K562 (cell line): ENCODE measurements around the gene UBAC2. TPM values are rescaled to one million over a fixed set of nuclear protein-coding genes. Genes with fewer than 3 reads are reported as not detected.

ENCODE experiments used
- ATAC-seq: fragments of 200-7000 bp; cut with Tn5 transposase; 3 replicates; pipeline ENCODE4 v1.9.1; 2020; ENCODE audit warnings: moderate library complexity
- BruUV-seq: library from RNA; stranded (reverse); fragments of 400-500 nt; replicated peaks from 2 replicates; lab custom pipeline; 2021; lab: Mats Ljungman, UMichigan
- CTCF ChIA-PET: fragments of 300-600 bp; formaldehyde crosslinking; extraction: SDS; loops from one replicate; lab custom pipeline; 2021; ENCODE audit warnings: low intra/inter-chr PET ratio; lab: Yijun Ruan, JAX
- POLR2A ChIA-PET: fragments of 300-600, 350-650 bp; sonication (Branson Sonifier 250); formaldehyde crosslinking; extraction: SDS; loops from one replicate; lab custom pipeline; 2021; ENCODE audit warnings: antibody characterized with exemption, inconsistent platforms; lab: Yijun Ruan, JAX
- DNase-seq, 4 experiments: peaks; one replicate each; pipeline versions ENCODE4 v3.0.0 to v3.0.0-alpha.2; 2011 to 2018; ENCODE audit warnings: low spot score in 3 of 4, mixed read lengths in 3 of 4; ENCODE audit errors: extremely low read depth in 1 of 4
- FAIRE-seq: peaks from 2 replicates; lab custom pipeline; 2011; peaks lifted over from hg19 to GRCh38; lab: Jason Lieb, UNC
- H2AFZ ChIP-seq: 2 replicates; pipeline ENCODE4 v1.6.0; 2011; ENCODE audit warnings: low read depth, low read length, control low read depth, inconsistent platforms
- H3K27ac ChIP-seq: fragments of 200-600 bp; 3 replicates; pipeline ENCODE4 v1.8.0; 2011; ENCODE audit warnings: low read depth, mild to moderate bottlenecking, control low read depth, inconsistent platforms, low read length, moderate library complexity, mixed read lengths; ENCODE audit errors: extremely low read depth
- H3K27me3 ChIP-seq, 2 experiments: fragments of 300-600 bp in 1 of 2; 2 replicates in 1 of 2; 3 replicates in 1 of 2; pipeline versions ENCODE4 v1.6.0 to v1.8.0; 2011; ENCODE audit warnings: inconsistent platforms in 2 of 2, low read length in 2 of 2, mild to moderate bottlenecking in 1 of 2, mixed read lengths in 1 of 2, moderate library complexity in 1 of 2; ENCODE audit not compliant: control insufficient read depth in 2 of 2, insufficient read depth in 2 of 2
- H3K36me3 ChIP-seq: fragments of 300-600 bp; 3 replicates; pipeline ENCODE4 v1.8.0; 2011; ENCODE audit warnings: mild to moderate bottlenecking, low read length, inconsistent platforms; ENCODE audit not compliant: control insufficient read depth, insufficient read depth
- H3K4me1 ChIP-seq, 2 experiments: fragments of 200-600 bp in 1 of 2; replicated peaks in 1 of 2; 2 replicates in 1 of 2; 3 replicates in 1 of 2; pipeline versions ENCODE4 v1.5.1 to v1.8.0; 2011; ENCODE audit warnings: inconsistent platforms in 2 of 2, low read length in 2 of 2, mild to moderate bottlenecking in 1 of 2, mixed read lengths in 1 of 2, moderate library complexity in 1 of 2; ENCODE audit not compliant: control insufficient read depth in 2 of 2, insufficient read depth in 2 of 2
- H3K4me2 ChIP-seq: 2 replicates; pipeline ENCODE4 v1.6.1; 2011; ENCODE audit warnings: low read length, control low read depth, inconsistent platforms, mixed read lengths; ENCODE audit not compliant: insufficient read depth
- H3K4me3 ChIP-seq: fragments of 200-600 bp; sonication (generic), shearing (Covaris generic); 2 replicates; pipeline ENCODE4 v1.5.1; 2016; ENCODE audit warnings: control low read depth, inconsistent platforms
- H3K79me2 ChIP-seq: fragments of 200-600 bp; 3 replicates; pipeline ENCODE4 v1.8.0; 2011; ENCODE audit warnings: low read length, inconsistent platforms; ENCODE audit not compliant: control insufficient read depth, insufficient read depth
- H3K9ac ChIP-seq, 2 experiments: 2 replicates each; pipeline versions ENCODE4 v1.6.0 to v1.6.1; 2011; ENCODE audit warnings: low read depth in 2 of 2, low read length in 2 of 2, control low read depth in 1 of 2, inconsistent platforms in 1 of 2, mild to moderate bottlenecking in 1 of 2, mixed read lengths in 1 of 2; ENCODE audit not compliant: insufficient read depth in 1 of 2
- H3K9me1 ChIP-seq: one replicate; pipeline ENCODE4 v1.6.0; 2011; ENCODE audit warnings: inconsistent platforms, mild to moderate bottlenecking, low read length, moderate library complexity; ENCODE audit not compliant: control insufficient read depth, insufficient read depth
- H3K9me3 ChIP-seq: replicated peaks from 2 replicates; pipeline ENCODE4 v1.5.1; 2011; ENCODE audit warnings: low read depth, low read length, inconsistent platforms; ENCODE audit not compliant: control insufficient read depth, insufficient read depth
- H4K20me1 ChIP-seq: replicated peaks from 2 replicates; pipeline ENCODE4 v1.6.1; 2011; ENCODE audit warnings: low read length, inconsistent platforms, mixed read lengths; ENCODE audit not compliant: control insufficient read depth, insufficient read depth
- GTF2B ChIP-seq: IDR thresholded peaks from 2 replicates; pipeline ENCODE4 v1.6.1; 2011; ENCODE audit not compliant: insufficient read length; ENCODE audit errors: extremely low read depth
- SOX6 ChIP-seq: fragments of 450-650 bp; IDR thresholded peaks from 2 replicates; pipeline ENCODE4 v1.6.1; 2014; ENCODE audit warnings: mild to moderate bottlenecking
- U2AF1 ChIP-seq: fragments of 200-400 bp; formaldehyde crosslinking; optimal IDR thresholded peaks from 2 replicates; pipeline ENCODE3; 2017; ENCODE audit warnings: mild to moderate bottlenecking, low read depth, low read length, moderate library complexity
- ZNF146 ChIP-seq: IDR thresholded peaks from one replicate; pipeline ENCODE4 v1.6.1; 2018; ENCODE audit warnings: missing compliant biosample characterization; ENCODE audit not compliant: unreplicated experiment
- WGBS: fragments of 100-300 bp; shearing (Covaris generic); methylation state at CpG from one replicate; pipeline ENCODE4 v1.1.6; 2016; ENCODE audit warnings: low coverage, mixed read lengths; ENCODE audit not compliant: insufficient coverage; ENCODE audit errors: missing lambda C conversion rate; 5-methylcytosine and 5-hydroxymethylcytosine counted together
- in situ Hi-C: fragments of 300-500 bp; cut with MboI; formaldehyde crosslinking; loops from 4 replicates; pipeline ENCODE4 v1.15.0; 2018; ENCODE audit warnings: inconsistent platforms, mixed read lengths
- intact Hi-C: fragments of 100-400 bp; cut with micrococcal nuclease; formaldehyde crosslinking; loops from 2 replicates; pipeline ENCODE4 v1.14.2; 2022
- polyA plus RNA-seq, 8 experiments: library from polyadenylated mRNA; depleted of rRNA in 4 of 8; stranded (reverse) in 5 of 8; unstranded in 3 of 8; fragments of >200 nt; fragmentation: Nextera tagmentation in 2 of 8; fragmentation: Illumina TruSeq in 1 of 8; extraction: Ambion mirVana in 2 of 8; extraction: Trizol in 1 of 8; gene quantifications; 2 replicates each; pipeline versions ENCODE4 v1.2.1 to v1.2.3, GENCODE V29; 2011 to 2014; ENCODE audit warnings: inconsistent platforms in 1 of 8, missing spikeins in 1 of 8
- total RNA-seq, 7 experiments: library from RNA; depleted of rRNA in 6 of 7; stranded (reverse); fragments of >200 nt in 6 of 7; fragmentation: Illumina TruSeq in 2 of 7; extraction: Trizol in 2 of 7; gene quantifications; 2 replicates each; pipeline versions ENCODE4 v1.2.1 to v1.2.3, GENCODE V29; 2011 to 2021; ENCODE audit warnings: low replicate concordance in 1 of 7
- TF ChIP-seq, protein P1 (sequence below): fragments of 450-650 bp; IDR thresholded peaks from 2 replicates; pipeline ENCODE4 v1.6.1; 2016

Gene UBAC2
- total and polyA plus RNA-seq, 9 of the 15 experiments (the other 6 are each of a cell fraction or from before 2014, with no cell fraction given), result 6.0 to 84.1 (median 32.3) TPM

GRCh38 chr13:99155821-99156220, 44.8 kb upstream of the UBAC2 start:
- Histone ChIP-seq H3K4me3 (no peak overlapping the region), H3K79me2 (no peaks in the 10 kb centered on the region), H3K4me1 (peaks cover 7 to 25% of the 10 kb centered on the region in 2 experiments), H3K36me3 (no peaks in the 10 kb centered on the region), H2AFZ (no peak overlapping the region)
- 64% methylated on average over 5 of the region's 5 CpGs for WGBS
- POLR2A ChIA-PET, result no interaction called here
- no TSS peak for BruUV-seq
- DNase-seq, result no peak
- no peak for TF ChIP-seq U2AF1
- no peak for TF ChIP-seq SOX6
- TF ChIP-seq GTF2B, result no peak
- TF ChIP-seq ZNF146 (CRISPR knock-in tag), result no peak
- TF ChIP-seq, protein P1, sequence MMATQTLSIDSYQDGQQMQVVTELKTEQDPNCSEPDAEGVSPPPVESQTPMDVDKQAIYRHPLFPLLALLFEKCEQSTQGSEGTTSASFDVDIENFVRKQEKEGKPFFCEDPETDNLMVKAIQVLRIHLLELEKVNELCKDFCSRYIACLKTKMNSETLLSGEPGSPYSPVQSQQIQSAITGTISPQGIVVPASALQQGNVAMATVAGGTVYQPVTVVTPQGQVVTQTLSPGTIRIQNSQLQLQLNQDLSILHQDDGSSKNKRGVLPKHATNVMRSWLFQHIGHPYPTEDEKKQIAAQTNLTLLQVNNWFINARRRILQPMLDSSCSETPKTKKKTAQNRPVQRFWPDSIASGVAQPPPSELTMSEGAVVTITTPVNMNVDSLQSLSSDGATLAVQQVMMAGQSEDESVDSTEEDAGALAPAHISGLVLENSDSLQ, result peak; percentile 21; the same call in 1 of the 2 replicates
- TF ChIP-seq, all 486 proteins: peak for 1
- no peak overlapping the region for H3K9ac ChIP-seq
- H3K9me1 ChIP-seq, result no peaks in the 10 kb centered on the region
- H3K27ac ChIP-seq, result no peak overlapping the region
- ATAC-seq, result peak; percentile 22; the same call in 2 of the 3 replicates
- H3K9me3 ChIP-seq, result no peaks in the 10 kb centered on the region
- no peaks in the 10 kb centered on the region for H4K20me1 ChIP-seq
- intact Hi-C loops, result no loop called here
- no peak for FAIRE-seq
- no peaks in the 10 kb centered on the region for H3K27me3 ChIP-seq
- CTCF ChIA-PET, result no interaction called here
- no peak overlapping the region for H3K4me2 ChIP-seq
- in situ Hi-C loops, result no loop called here
